Esophagus squamous epithelium (tissue), 5 donors: Measurements from ENCODE around the gene PDE10A. TPM values are rescaled to one million over a fixed set of nuclear protein-coding genes. Genes with fewer than 3 reads are reported as not detected.

Experiments
- DNase-seq: peaks from one replicate; lab custom pipeline; 2025; lab: John Stamatoyannopoulos, UW
- H3K27ac ChIP-seq, 4 donors: fragments of 200-600 bp; sonication (generic); one replicate each; pipeline ENCODE4 v1.5.1; 2016 to 2019; ENCODE audit warnings: mild to moderate bottlenecking in 1 of 4
- H3K27me3 ChIP-seq, 4 donors: fragments of 200-600 bp; sonication (generic); 1 replicate in 3 of 4; 2 replicates in 1 of 4; pipeline versions ENCODE4 v1.5.1 to v1.6.0; 2017 to 2021; ENCODE audit warnings: antibody characterized with exemption in 1 of 4
- H3K36me3 ChIP-seq, 3 donors: fragments of 200-600 bp; sonication (generic); one replicate each; pipeline ENCODE4 v1.5.1; 2016 to 2019
- H3K4me1 ChIP-seq, 3 donors: fragments of 200-600 bp; sonication (generic); one replicate each; pipeline ENCODE4 v1.5.1; 2017 to 2019
- H3K4me3 ChIP-seq, 4 donors: fragments of 200-600 bp; sonication (generic); 1 replicate in 3 of 4; 2 replicates in 1 of 4; pipeline ENCODE4 v1.5.1; 2016 to 2019; ENCODE audit warnings: mild to moderate bottlenecking in 2 of 4, moderate library complexity in 1 of 4
- H3K9me3 ChIP-seq, 3 donors: fragments of 200-600 bp; sonication (generic); one replicate each; pipeline ENCODE4 v1.5.1; 2016 to 2019
- CTCF ChIP-seq, 6 experiments: fragments of 450-650 bp in 4 of 6; fragments of 200-600 bp in 2 of 6; sonication (generic) in 2 of 6; IDR thresholded peaks; one replicate each; pipeline ENCODE4 v1.5.1; 2016 to 2019; ENCODE audit warnings: antibody characterized with exemption in 6 of 6, mild to moderate bottlenecking in 4 of 6, moderate library complexity in 4 of 6
- POLR2A ChIP-seq, 4 donors: fragments of 450-650 bp; IDR thresholded peaks; one replicate each; pipeline ENCODE4 v1.6.1; 2017; ENCODE audit warnings: antibody characterized with exemption in 4 of 4, mild to moderate bottlenecking in 4 of 4, moderate library complexity in 3 of 4
- WGBS, 2 donors: methylation state at CpG; one replicate each; pipeline ENCODE4 v1.1.5; 2018; 5-methylcytosine and 5-hydroxymethylcytosine counted together
- intact Hi-C: fragments of 100-400 bp; cut with DNase I; formaldehyde crosslinking; loops from one replicate; pipeline ENCODE4 v1.15.0; 2022
- total RNA-seq, 4 donors: library from RNA; depleted of rRNA; stranded (reverse); fragments of >200 nt; gene quantifications; one replicate each; pipeline ENCODE4 v1.1.0, GENCODE V29; 2016
- donor health status: DM: yes; HTN: yes; CAD: no.

Gene PDE10A
- total RNA-seq, 4 donors from 2014 or later: 0.27 to 3.1 (median 1.4) TPM

- intact Hi-C loops: no loop called here
- TF ChIP-seq POLR2A (IDR thresholded peaks at IDR 0.05): no peak
- TF ChIP-seq CTCF (IDR thresholded peaks at IDR 0.05): no peak
- no peaks in the 10 kb centered on the region for H3K9me3 ChIP-seq
- H3K27ac ChIP-seq: no peak overlapping the region
- WGBS, 2 donors: 80 to 81% methylated on average over 5 of the region's 5 CpGs
- no peak for DNase-seq
- no peaks in the 10 kb centered on the region for H3K36me3 ChIP-seq
- peaks cover 15 to 25% (median 18%) of the 10 kb centered on the region in 3 donors for H3K4me1 ChIP-seq
- peaks cover 8 to 68% (median 16%) of the 10 kb centered on the region in 4 donors for H3K27me3 ChIP-seq
- H3K4me3 ChIP-seq: no peak overlapping the region
Measured at GRCh38 chr6:165657325-165657680, 5.7 kb downstream of the PDE10A start.

GRCh38 chr6:165656581-165657324, 6.3 kb downstream of the PDE10A start:
- 77 to 83% methylated on average over 8 of the region's 8 CpGs for WGBS, 2 donors
- H3K4me3 ChIP-seq: no peak overlapping the region
- DNase-seq: no peak
- no peaks in the 10 kb centered on the region for H3K36me3 ChIP-seq
- intact Hi-C loops: no loop called here
- no peaks in the 10 kb centered on the region for H3K9me3 ChIP-seq
- no peak overlapping the region for H3K27ac ChIP-seq
- peaks cover 14 to 20% (median 15%) of the 10 kb centered on the region in 3 donors for H3K4me1 ChIP-seq
- TF ChIP-seq POLR2A (IDR thresholded peaks at IDR 0.05) (no peak), CTCF (IDR thresholded peaks at IDR 0.05) (no peak)
- H3K27me3 ChIP-seq: peaks cover 8 to 63% (median 16%) of the 10 kb centered on the region in 4 donors

GRCh38 chr6:165655191-165655590, 7.8 kb downstream of the PDE10A start:
- peaks cover 0 to 47% (median 5%) of the 10 kb centered on the region in 4 donors for H3K27me3 ChIP-seq
- DNase-seq: no peak
- H3K4me3 ChIP-seq: no peak overlapping the region
- 93 to 95% methylated on average over 10 to 11 of the region's 11 CpGs for WGBS, 2 donors
- intact Hi-C loops: no loop called here
- H3K27ac ChIP-seq: no peak overlapping the region
- no peaks in the 10 kb centered on the region for H3K9me3 ChIP-seq
- H3K4me1 ChIP-seq: peaks cover 0 to 4% (median under 1%) of the 10 kb centered on the region in 3 donors
- TF ChIP-seq POLR2A (IDR thresholded peaks at IDR 0.05) (no peak), CTCF (IDR thresholded peaks at IDR 0.05) (no peak)
- H3K36me3 ChIP-seq: no peaks in the 10 kb centered on the region

GRCh38 chr6:165654144-165654543, 8.9 kb downstream of the PDE10A start:
- peaks cover 0 to 37% (median 0%) of the 10 kb centered on the region in 4 donors for H3K27me3 ChIP-seq
- no peak overlapping the region for H3K27ac ChIP-seq
- TF ChIP-seq POLR2A (IDR thresholded peaks at IDR 0.05) (no peak), CTCF (IDR thresholded peaks at IDR 0.05) (no peak)
- H3K9me3 ChIP-seq: no peaks in the 10 kb centered on the region
- 88 to 90% methylated on average over 9 of the region's 9 CpGs for WGBS, 2 donors
- intact Hi-C loops: no loop called here
- H3K4me3 ChIP-seq: no peak overlapping the region
- no peaks in the 10 kb centered on the region for H3K36me3 ChIP-seq
- DNase-seq: no peak
- no peaks in the 10 kb centered on the region for H3K4me1 ChIP-seq

- H3K4me3 ChIP-seq: no peak overlapping the region
- WGBS, 2 donors: 79% methylated on average over 11 of the region's 11 CpGs
- no peak overlapping the region for H3K27ac ChIP-seq
- no peak for DNase-seq
- H3K9me3 ChIP-seq: no peaks in the 10 kb centered on the region
- peaks cover 0 to 31% (median 0%) of the 10 kb centered on the region in 4 donors for H3K27me3 ChIP-seq
- no peaks in the 10 kb centered on the region for H3K36me3 ChIP-seq
- TF ChIP-seq POLR2A (IDR thresholded peaks at IDR 0.05) (no peak), CTCF (IDR thresholded peaks at IDR 0.05) (no peak)
- H3K4me1 ChIP-seq: no peaks in the 10 kb centered on the region
- intact Hi-C loops: no loop called here
Measured at GRCh38 chr6:165653607-165654006, 9.4 kb downstream of the PDE10A start.
